BLaER1 (cell line): Measurements from ENCODE around the gene CCDC92.

Experiments used
- H3K27ac ChIP-seq: shearing (Covaris generic); formaldehyde crosslinking; 2 replicates; pipeline ENCODE4 v1.8.1; 2022
- H3K27me3 ChIP-seq: shearing (Covaris generic); formaldehyde crosslinking; 2 replicates; pipeline ENCODE4 v1.8.1; 2022
- H3K36me3 ChIP-seq: shearing (Covaris generic); formaldehyde crosslinking; 2 replicates; pipeline ENCODE4 v1.8.1; 2022
- H3K4me1 ChIP-seq: shearing (Covaris generic); formaldehyde crosslinking; 2 replicates; pipeline ENCODE4 v1.8.1; 2022
- H3K4me2 ChIP-seq: shearing (Covaris generic); formaldehyde crosslinking; 2 replicates; pipeline ENCODE4 v1.8.1; 2022
- H3K4me3 ChIP-seq: shearing (Covaris generic); formaldehyde crosslinking; 2 replicates; pipeline ENCODE4 v1.8.1; 2022
- H3K9ac ChIP-seq: shearing (Covaris generic); formaldehyde crosslinking; 2 replicates; pipeline ENCODE4 v1.8.1; 2022
- H3K9me3 ChIP-seq: shearing (Covaris generic); formaldehyde crosslinking; 2 replicates; pipeline ENCODE4 v1.8.1; 2022
- H4K20me1 ChIP-seq: shearing (Covaris generic); formaldehyde crosslinking; 2 replicates; pipeline ENCODE4 v1.8.1; 2022
- Cebpa-rat ChIP-seq: shearing (Covaris generic); IDR thresholded peaks from 2 replicates; pipeline ENCODE4 v1.8.1; 2022

CCDC92 gene

GRCh38 chr12:123992118-123992825 lies 19.6 kb upstream of the CCDC92 start:
- TF ChIP-seq Cebpa-rat = no peak
- peaks cover 97% of the 10 kb centered on the region for H4K20me1 ChIP-seq
- no peak overlapping the region for H3K4me3 ChIP-seq
- no peaks in the 10 kb centered on the region for H3K9me3 ChIP-seq
- H3K27ac ChIP-seq = no peak overlapping the region
- no peak overlapping the region for H3K9ac ChIP-seq
- no peak overlapping the region for H3K4me2 ChIP-seq
- H3K4me1 ChIP-seq = peaks cover 25% of the 10 kb centered on the region
- peaks cover 94% of the 10 kb centered on the region for H3K36me3 ChIP-seq
- H3K27me3 ChIP-seq = no peaks in the 10 kb centered on the region

DNA sequence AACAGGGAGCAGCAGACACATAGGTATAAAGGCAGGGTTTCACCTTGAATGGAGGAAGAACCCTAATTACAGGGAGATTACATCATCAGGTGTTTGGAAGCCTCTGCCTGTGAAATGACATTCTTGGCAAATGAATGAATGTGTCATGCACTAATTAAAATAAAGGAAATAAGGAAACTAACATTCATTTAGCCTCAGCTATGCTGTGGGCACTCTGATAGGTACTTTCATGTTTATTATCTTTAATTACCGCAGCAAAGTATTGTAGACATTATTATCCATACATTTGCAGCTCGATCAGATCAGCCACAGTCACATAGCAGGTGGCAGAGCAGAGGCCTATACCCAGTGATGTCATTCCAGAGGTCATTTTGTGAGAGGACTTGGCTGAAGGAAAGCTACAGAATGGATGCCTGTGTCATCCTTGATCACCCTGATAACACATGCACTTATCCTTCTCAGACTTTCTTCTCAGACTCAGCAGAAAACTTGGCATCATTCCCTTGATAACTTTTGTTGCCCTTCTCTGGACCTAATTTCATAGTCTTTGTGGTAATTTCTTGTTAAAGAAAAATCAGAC lies 18.8 kb upstream of the CCDC92 start:
- Histone ChIP-seq H3K27me3 (no peaks in the 10 kb centered on the region), H3K9ac (no peak overlapping the region), H3K9me3 (no peaks in the 10 kb centered on the region), H3K4me3 (no peak overlapping the region), H3K27ac (no peak overlapping the region), H3K4me1 (peaks cover 29% of the 10 kb centered on the region), H3K4me2 (no peak overlapping the region), H3K36me3 (peaks cover 96% of the 10 kb centered on the region), H4K20me1 (peaks cover 97% of the 10 kb centered on the region)
- TF ChIP-seq Cebpa-rat = no peak

DNA sequence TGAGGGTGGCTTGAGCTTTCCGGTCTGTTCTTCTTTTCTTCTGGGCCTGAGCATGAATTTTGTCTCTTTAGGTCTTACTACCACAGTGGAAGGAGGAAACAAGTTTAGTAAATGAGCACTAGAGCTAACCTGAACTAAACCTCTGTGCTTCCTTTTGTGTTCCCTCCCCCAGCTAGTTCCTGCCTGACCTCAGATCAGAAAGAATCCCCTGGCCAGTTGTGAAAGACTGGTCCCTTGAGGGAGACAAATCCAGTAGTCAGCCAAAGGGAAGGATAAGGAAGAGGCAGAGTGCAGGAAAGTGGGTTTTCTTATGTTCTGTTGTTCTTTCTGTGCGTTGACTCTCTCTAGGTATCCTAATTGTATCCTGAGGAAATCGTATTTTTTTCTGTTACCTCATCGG lies 17.9 kb upstream of the CCDC92 start:
- no peak overlapping the region for H3K4me3 ChIP-seq
- H3K4me2 ChIP-seq = peak overlapping the region; percentile 38
- peaks cover 96% of the 10 kb centered on the region for H3K36me3 ChIP-seq
- H3K27me3 ChIP-seq = no peaks in the 10 kb centered on the region
- H3K4me1 ChIP-seq = peaks cover 34% of the 10 kb centered on the region
- H3K9me3 ChIP-seq = no peaks in the 10 kb centered on the region
- no peak overlapping the region for H3K27ac ChIP-seq
- H3K9ac ChIP-seq = no peak overlapping the region
- no peak for TF ChIP-seq Cebpa-rat
- peaks cover 97% of the 10 kb centered on the region for H4K20me1 ChIP-seq

- Histone ChIP-seq H4K20me1 (peaks cover 97% of the 10 kb centered on the region), H3K36me3 (peaks cover 96% of the 10 kb centered on the region), H3K4me1 (peaks cover 34% of the 10 kb centered on the region)
Measured at GRCh38 chr12:123989753-123990152, 17.1 kb upstream of the CCDC92 start.

GRCh38 chr12:123989168-123989567 lies 16.5 kb upstream of the CCDC92 start:
- H3K27ac ChIP-seq = no peak overlapping the region
- peaks cover 34% of the 10 kb centered on the region for H3K4me1 ChIP-seq
- H4K20me1 ChIP-seq = peaks cover 97% of the 10 kb centered on the region
- H3K4me2 ChIP-seq = no peak overlapping the region; the same call in 1 of the 2 replicates
- no peak for TF ChIP-seq Cebpa-rat
- peaks cover 97% of the 10 kb centered on the region for H3K36me3 ChIP-seq
- H3K9ac ChIP-seq = no peak overlapping the region
- H3K27me3 ChIP-seq = no peaks in the 10 kb centered on the region
- no peak overlapping the region for H3K4me3 ChIP-seq
- H3K9me3 ChIP-seq = no peaks in the 10 kb centered on the region

More at GRCh38 chr12:123989753-123990152, 17.1 kb upstream of the CCDC92 start:
- Histone ChIP-seq H3K9me3 (no peaks in the 10 kb centered on the region), H3K4me2 (peak overlapping the region; percentile 15), H3K27me3 (no peaks in the 10 kb centered on the region), H3K4me3 (no peak overlapping the region), H3K27ac (no peak overlapping the region), H3K9ac (no peak overlapping the region)
- TF ChIP-seq Cebpa-rat = no peak

DNA sequence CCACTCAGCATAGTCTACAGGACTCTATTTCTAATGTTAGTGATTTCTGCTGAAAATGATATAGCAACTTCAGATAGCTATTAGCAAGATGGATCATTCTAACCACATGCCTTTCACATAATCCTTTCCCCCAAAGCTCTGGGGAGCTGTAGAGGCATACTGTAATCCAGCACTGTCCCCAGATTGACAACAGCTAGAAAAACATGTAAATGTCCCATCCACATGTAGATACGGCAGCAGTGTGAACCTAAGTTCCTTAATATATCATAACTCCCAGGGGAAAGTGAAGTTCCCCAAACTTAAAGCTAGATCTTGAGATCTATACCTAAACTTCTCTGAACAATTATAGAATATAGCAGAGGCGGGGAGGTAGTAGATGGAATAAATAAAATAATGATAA lies 14.4 kb upstream of the CCDC92 start:
- H3K4me1 ChIP-seq = peaks cover 34% of the 10 kb centered on the region
- H4K20me1 ChIP-seq = peaks cover 97% of the 10 kb centered on the region
- TF ChIP-seq Cebpa-rat = no peak
- no peak overlapping the region for H3K4me3 ChIP-seq
- no peaks in the 10 kb centered on the region for H3K9me3 ChIP-seq
- H3K27ac ChIP-seq = no peak overlapping the region
- H3K36me3 ChIP-seq = peaks cover 89% of the 10 kb centered on the region
- H3K4me2 ChIP-seq = peak overlapping the region; percentile 47
- H3K9ac ChIP-seq = no peak overlapping the region
- no peaks in the 10 kb centered on the region for H3K27me3 ChIP-seq

DNA sequence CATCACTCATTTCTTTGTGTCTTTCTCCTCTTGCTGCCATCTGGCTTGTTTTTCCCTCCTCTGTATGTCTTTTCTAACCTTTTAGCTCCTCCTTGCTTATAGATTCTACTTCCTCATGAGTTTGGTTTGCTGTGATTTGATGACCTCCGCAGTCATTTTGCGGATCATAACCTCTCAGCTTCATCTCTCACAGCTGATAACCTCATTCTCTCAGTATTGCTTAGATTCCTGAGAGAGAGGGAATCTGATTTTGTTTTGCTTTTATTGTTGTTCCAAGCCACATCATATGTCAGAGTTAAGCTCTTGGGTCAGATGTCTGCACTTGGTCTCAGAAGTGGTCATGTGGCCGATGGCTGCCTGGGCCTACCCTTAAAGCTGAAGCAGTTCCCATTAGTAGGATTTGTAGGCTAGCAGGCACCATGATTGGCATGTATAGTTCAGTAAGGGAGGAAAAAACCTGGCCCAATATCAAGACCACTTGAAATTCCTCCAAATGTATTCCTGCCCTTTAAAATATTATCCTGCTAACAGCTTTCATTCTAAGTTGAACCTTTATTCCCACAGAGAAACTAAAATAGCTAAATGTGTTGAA lies 13.8 kb upstream of the CCDC92 start:
- Histone ChIP-seq H3K36me3 (peaks cover 88% of the 10 kb centered on the region), H4K20me1 (peaks cover 97% of the 10 kb centered on the region), H3K4me3 (no peak overlapping the region), H3K27ac (no peak overlapping the region), H3K4me2 (peak overlapping the region; percentile 47), H3K4me1 (peaks cover 34% of the 10 kb centered on the region), H3K9ac (no peak overlapping the region; the same call in 1 of the 2 replicates), H3K9me3 (no peaks in the 10 kb centered on the region), H3K27me3 (no peaks in the 10 kb centered on the region)
- no peak for TF ChIP-seq Cebpa-rat

- no peaks in the 10 kb centered on the region for H3K27me3 ChIP-seq
- H3K9me3 ChIP-seq = no peaks in the 10 kb centered on the region
- peaks cover 96% of the 10 kb centered on the region for H4K20me1 ChIP-seq
- peaks cover 80% of the 10 kb centered on the region for H3K36me3 ChIP-seq
- peaks cover 25% of the 10 kb centered on the region for H3K4me1 ChIP-seq
- TF ChIP-seq Cebpa-rat = no peak
- no peak overlapping the region for H3K27ac ChIP-seq
- no peak overlapping the region for H3K4me2 ChIP-seq
- no peak overlapping the region for H3K4me3 ChIP-seq
- H3K9ac ChIP-seq = no peak overlapping the region
Measured at GRCh38 chr12:123984903-123985302, 12.3 kb upstream of the CCDC92 start.

DNA sequence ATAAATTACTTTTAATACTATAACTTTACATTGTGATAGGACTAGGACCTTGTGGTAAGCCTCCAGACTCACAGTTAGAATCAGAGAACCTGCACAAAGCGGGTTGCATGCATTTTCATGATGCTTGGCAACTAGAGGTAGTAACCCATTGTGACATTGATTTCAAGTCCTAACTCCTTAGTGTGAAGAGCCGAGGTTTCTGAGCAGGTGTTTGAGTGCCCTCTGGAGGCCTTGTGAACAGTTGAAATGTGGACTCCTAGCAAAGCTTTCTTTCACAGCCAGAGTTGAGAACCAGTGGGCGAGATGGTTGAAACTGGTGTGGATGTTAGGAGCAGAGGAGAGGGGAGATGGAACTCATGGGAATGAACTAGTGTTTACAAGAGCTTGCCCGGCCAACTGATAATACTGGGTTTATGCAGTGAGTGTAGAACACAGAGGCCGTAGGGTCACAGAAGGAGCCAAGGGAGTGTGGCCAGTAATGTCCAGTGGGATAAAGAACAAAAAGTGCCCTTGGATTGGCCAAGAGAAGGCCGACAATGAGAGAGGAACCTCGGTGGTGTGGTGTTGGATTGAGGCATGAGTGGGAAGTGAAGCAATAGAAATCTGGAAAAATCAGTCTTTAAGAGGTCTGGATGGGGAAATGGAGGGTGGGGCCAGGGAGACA lies 11.3 kb upstream of the CCDC92 start:
- Histone ChIP-seq H3K27me3 (no peaks in the 10 kb centered on the region), H3K36me3 (peaks cover 74% of the 10 kb centered on the region), H3K27ac (no peak overlapping the region), H4K20me1 (peaks cover 96% of the 10 kb centered on the region), H3K4me2 (no peak overlapping the region), H3K4me3 (no peak overlapping the region), H3K9me3 (no peaks in the 10 kb centered on the region), H3K9ac (no peak overlapping the region), H3K4me1 (peaks cover 15% of the 10 kb centered on the region)
- TF ChIP-seq Cebpa-rat = no peak

DNA sequence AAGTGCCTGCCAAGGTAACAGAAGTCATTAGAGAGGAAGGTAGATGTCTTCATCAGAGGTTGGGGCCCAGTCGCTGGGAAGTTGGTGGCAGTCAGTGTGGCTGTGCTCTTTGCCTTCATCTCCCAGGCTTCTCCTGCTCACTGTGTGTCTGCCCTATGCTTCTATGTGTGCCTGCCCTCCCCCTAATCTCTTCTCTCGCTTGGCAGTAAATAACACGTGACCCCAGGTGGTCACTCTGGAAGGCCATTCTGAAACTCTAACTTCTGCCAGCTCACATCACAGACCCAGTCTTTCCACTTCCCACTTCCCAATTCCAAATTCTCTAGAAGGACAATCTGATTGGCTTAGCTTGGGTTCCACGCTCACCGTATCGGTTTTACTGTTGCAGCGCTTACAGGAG lies 9.6 kb upstream of the CCDC92 start:
- no peak for TF ChIP-seq Cebpa-rat
- Histone ChIP-seq H4K20me1 (peaks cover 92% of the 10 kb centered on the region), H3K4me2 (no peak overlapping the region), H3K4me3 (no peak overlapping the region), H3K4me1 (peaks cover 14% of the 10 kb centered on the region), H3K36me3 (peaks cover 63% of the 10 kb centered on the region), H3K27ac (no peak overlapping the region), H3K27me3 (no peaks in the 10 kb centered on the region), H3K9me3 (no peaks in the 10 kb centered on the region), H3K9ac (no peak overlapping the region)
